Measurements from ENCODE around the gene NEB. TPM values are rescaled to one million over a fixed set of nuclear protein-coding genes. Genes with fewer than 3 reads are reported as not detected.
A peak's percentile ranks its signal among the peaks of the same experiment; 100 is the strongest.
"Not testable (repeated sequence)": the region's sequence is repeated elsewhere in the genome, so short reads cannot be mapped to it uniquely, and the experiment has no call there.

The NEB gene
- total RNA-seq, 1 experiment from 2014 or later, result 0.33 TPM

DNA sequence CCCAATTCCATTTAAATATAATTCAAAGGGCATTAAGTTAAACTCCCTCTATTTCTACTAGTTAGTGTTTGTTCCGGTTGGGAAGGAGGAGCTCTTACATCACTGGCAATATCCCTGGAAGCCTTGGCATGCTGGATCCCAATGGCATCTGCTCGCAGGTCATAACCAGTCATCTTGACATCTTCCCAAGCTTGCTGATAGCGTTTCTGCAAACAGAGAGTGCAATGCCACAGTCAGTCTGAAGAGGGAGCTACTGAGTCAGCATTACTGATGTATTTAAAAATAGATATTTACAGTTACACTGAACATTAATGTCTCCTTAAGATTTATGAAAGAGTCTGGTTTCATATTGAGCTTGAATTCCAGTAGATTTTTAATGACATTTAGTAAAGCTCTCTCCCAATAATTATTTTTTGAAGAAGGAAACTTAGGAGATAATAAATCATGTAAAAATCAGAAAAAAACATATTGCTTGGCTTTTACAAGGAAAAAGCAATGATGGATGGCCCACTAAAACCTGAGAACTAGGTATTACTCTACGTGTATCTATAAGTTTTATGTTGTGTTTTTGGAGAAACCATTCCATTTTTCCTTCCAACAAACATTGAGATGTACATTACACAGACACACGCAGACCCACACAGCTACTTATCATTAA, 142.9 kb downstream of the NEB start:
- H3K27me3 Mint-ChIP-seq (ENCODE audit: insufficient read depth, unreplicated experiment); POLR2A ChIA-PET; intact Hi-C loops (cut with micrococcal nuclease); BruUV-seq (replicated peaks); H3K4me3 Mint-ChIP-seq (ENCODE audit: unreplicated experiment); H3K4me1 Mint-ChIP-seq (ENCODE audit: insufficient read depth, unreplicated experiment); H3K36me3 Mint-ChIP-seq (ENCODE audit: insufficient read depth, unreplicated experiment); DNase-seq (ENCODE audit: unreplicated experiment); H3K27ac Mint-ChIP-seq (ENCODE audit: low read depth, unreplicated experiment); H3K9me3 Mint-ChIP-seq (ENCODE audit: unreplicated experiment); CTCF ChIA-PET: not testable (repeated sequence)
- TF ChIP-seq, protein P1, sequence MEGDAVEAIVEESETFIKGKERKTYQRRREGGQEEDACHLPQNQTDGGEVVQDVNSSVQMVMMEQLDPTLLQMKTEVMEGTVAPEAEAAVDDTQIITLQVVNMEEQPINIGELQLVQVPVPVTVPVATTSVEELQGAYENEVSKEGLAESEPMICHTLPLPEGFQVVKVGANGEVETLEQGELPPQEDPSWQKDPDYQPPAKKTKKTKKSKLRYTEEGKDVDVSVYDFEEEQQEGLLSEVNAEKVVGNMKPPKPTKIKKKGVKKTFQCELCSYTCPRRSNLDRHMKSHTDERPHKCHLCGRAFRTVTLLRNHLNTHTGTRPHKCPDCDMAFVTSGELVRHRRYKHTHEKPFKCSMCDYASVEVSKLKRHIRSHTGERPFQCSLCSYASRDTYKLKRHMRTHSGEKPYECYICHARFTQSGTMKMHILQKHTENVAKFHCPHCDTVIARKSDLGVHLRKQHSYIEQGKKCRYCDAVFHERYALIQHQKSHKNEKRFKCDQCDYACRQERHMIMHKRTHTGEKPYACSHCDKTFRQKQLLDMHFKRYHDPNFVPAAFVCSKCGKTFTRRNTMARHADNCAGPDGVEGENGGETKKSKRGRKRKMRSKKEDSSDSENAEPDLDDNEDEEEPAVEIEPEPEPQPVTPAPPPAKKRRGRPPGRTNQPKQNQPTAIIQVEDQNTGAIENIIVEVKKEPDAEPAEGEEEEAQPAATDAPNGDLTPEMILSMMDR (IDR thresholded peaks at IDR 0.05; ENCODE audit: unreplicated experiment), result peak; percentile 8

DNA sequence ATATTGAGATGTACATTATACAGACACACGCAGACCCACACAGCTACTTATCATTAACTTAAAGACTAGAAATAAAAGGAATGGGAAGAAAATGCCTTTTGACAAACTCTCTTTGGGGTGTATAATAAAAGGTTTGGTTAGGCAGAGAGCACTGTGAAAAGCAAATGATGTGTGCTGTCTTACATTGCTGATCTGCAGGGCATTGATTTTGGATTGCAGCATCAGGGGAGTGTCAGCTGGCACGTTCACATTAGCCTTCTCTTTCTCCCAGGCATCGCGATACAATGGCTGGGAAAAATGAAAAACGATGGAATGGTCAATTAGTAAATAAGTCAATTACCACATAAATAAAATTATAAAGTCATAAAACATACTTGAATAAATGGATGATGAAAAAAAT, 153.0 kb downstream of the NEB start:
- H3K27ac Mint-ChIP-seq (ENCODE audit: low read depth, unreplicated experiment); intact Hi-C loops (cut with micrococcal nuclease); H3K4me3 Mint-ChIP-seq (ENCODE audit: unreplicated experiment); DNase-seq (ENCODE audit: unreplicated experiment); CTCF ChIA-PET; H3K9me3 Mint-ChIP-seq (ENCODE audit: unreplicated experiment); BruUV-seq (replicated peaks); H3K36me3 Mint-ChIP-seq (ENCODE audit: insufficient read depth, unreplicated experiment); POLR2A ChIA-PET; H3K27me3 Mint-ChIP-seq (ENCODE audit: insufficient read depth, unreplicated experiment); H3K4me1 Mint-ChIP-seq (ENCODE audit: insufficient read depth, unreplicated experiment): not testable (repeated sequence)

DNA sequence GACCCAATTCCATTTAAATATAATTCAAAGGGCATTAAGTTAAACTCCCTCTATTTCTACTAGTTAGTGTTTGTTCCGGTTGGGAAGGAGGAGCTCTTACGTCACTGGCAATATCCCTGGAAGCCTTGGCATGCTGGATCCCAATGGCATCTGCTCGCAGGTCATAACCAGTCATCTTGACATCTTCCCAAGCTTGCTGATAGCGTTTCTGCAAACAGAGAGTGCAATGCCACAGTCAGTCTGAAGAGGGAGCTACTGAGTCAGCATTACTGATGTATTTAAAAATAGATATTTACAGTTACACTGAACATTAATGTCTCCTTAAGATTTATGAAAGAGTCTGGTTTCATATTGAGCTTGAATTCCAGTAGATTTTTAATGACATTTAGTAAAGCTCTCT, 153.6 kb downstream of the NEB start:
- POLR2A ChIA-PET; H3K27me3 Mint-ChIP-seq (ENCODE audit: insufficient read depth, unreplicated experiment); H3K4me3 Mint-ChIP-seq (ENCODE audit: unreplicated experiment); DNase-seq (ENCODE audit: unreplicated experiment); CTCF ChIA-PET; H3K27ac Mint-ChIP-seq (ENCODE audit: low read depth, unreplicated experiment); H3K36me3 Mint-ChIP-seq (ENCODE audit: insufficient read depth, unreplicated experiment); BruUV-seq (replicated peaks); H3K9me3 Mint-ChIP-seq (ENCODE audit: unreplicated experiment); H3K4me1 Mint-ChIP-seq (ENCODE audit: insufficient read depth, unreplicated experiment); intact Hi-C loops (cut with micrococcal nuclease): not testable (repeated sequence)

DNA sequence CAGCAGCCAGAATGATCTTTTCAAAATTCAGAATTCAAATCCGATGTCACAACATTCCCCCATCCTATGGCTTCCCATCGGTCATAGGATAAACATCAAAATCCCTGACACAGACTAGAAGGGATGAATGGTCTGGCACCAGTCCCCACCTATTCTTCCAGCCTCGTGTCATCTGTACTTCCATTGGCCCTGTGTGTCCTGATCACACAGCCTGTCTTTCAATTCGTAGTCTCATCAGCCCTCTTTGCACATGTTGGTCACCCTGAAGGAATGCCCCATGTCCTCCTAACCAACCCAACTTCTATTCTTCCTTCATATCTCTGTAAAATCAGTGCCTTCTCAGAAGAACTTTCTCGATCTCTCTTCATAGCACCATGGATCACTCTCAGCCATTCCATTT, 157.2 kb downstream of the NEB start:
- H3K9me3 Mint-ChIP-seq (ENCODE audit: unreplicated experiment), result no peaks in the 10 kb centered on the region
- POLR2A ChIA-PET, result no interaction called here
- BruUV-seq (replicated peaks), result no TSS peak
- no peaks in the 10 kb centered on the region for H3K27me3 Mint-ChIP-seq (ENCODE audit: insufficient read depth, unreplicated experiment)
- TF ChIP-seq, protein P1 (IDR thresholded peaks at IDR 0.05; ENCODE audit: unreplicated experiment), result no peak
- no peaks in the 10 kb centered on the region for H3K4me1 Mint-ChIP-seq (ENCODE audit: insufficient read depth, unreplicated experiment)
- CTCF ChIA-PET, result no interaction called here
- no peaks in the 10 kb centered on the region for H3K36me3 Mint-ChIP-seq (ENCODE audit: insufficient read depth, unreplicated experiment)
- H3K4me3 Mint-ChIP-seq (ENCODE audit: unreplicated experiment), result no peak overlapping the region
- H3K27ac Mint-ChIP-seq (ENCODE audit: low read depth, unreplicated experiment), result no peak overlapping the region
- no peak for DNase-seq (ENCODE audit: unreplicated experiment)
- intact Hi-C loops (cut with micrococcal nuclease), result no loop called here

DNA sequence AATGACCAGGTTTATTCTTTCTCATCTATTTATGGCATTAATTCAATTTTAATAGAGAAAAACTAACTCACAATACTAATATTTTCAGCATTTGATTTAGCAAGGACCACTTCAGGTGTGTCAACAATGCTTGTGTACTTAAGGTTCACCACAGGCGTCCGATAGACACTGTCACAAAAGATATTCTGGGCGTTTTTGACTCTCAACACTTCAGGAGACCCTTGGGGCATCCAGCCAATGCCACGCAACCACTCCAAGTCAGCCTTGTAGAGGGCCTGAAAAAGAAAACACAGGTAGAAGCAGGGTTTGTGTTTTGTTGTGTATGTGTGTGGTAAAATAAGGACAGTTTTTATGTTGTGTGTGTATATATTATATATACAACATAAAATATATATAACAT, 158.2 kb downstream of the NEB start:
- Mint-ChIP-seq H3K9me3 (ENCODE audit: unreplicated experiment) (no peaks in the 10 kb centered on the region), H3K27me3 (ENCODE audit: insufficient read depth, unreplicated experiment) (no peaks in the 10 kb centered on the region), H3K4me1 (ENCODE audit: insufficient read depth, unreplicated experiment) (no peaks in the 10 kb centered on the region), H3K27ac (ENCODE audit: low read depth, unreplicated experiment) (no peak overlapping the region), H3K4me3 (ENCODE audit: unreplicated experiment) (no peak overlapping the region), H3K36me3 (ENCODE audit: insufficient read depth, unreplicated experiment) (no peaks in the 10 kb centered on the region)
- TF ChIP-seq, protein P1 (IDR thresholded peaks at IDR 0.05; ENCODE audit: unreplicated experiment), result no peak
- no peak for DNase-seq (ENCODE audit: unreplicated experiment)
- ChIA-PET CTCF (no interaction called here), POLR2A (no interaction called here)
- no TSS peak for BruUV-seq (replicated peaks)
- intact Hi-C loops (cut with micrococcal nuclease), result no loop called here
